ENCODE data around the gene GRIN2A. TPM values are rescaled to one million over a fixed set of nuclear protein-coding genes. Genes with fewer than 3 reads are reported as not detected.

The GRIN2A gene
- total and polyA plus RNA-seq, 2 of the 8 experiments (the other 6 are each of a cell fraction or from before 2014, with no cell fraction given) = 0.18 to 1.8 TPM

DNA sequence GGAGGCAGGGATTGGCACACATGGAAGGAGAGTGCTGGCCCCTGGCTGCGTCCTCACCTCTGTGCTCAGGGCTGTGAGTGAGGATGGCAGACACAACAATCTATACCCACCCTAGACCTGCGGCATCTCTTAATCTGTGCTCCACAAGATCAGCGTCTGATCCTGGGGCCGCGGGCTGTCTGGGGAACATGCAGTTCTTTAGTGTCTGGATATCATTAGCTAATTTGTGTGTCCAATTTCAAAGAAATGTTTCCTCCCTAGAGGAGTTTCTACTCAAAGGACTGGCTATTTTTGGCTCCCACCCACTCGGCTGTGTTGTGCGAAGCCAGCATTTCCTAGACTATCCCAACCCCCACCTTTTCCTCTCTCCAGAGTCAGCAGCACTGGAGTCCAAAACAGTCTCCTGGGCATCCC lies 93.8 kb downstream of the GRIN2A start:
- no peak overlapping the region for H4K91ac ChIP-seq (replicated peaks; ENCODE audit: insufficient read length, low read length)
- no peak overlapping the region for H3K56ac ChIP-seq (replicated peaks; ENCODE audit: insufficient read length, low read depth, low read length)
- H3K9ac ChIP-seq (replicated peaks in 1 of 4; ENCODE audit: extremely low read depth in 1 of 4, low read depth in 3 of 4, low read length in 3 of 4) = no peak overlapping the region
- H3K4me3 ChIP-seq (ENCODE audit: extremely low read depth in 1 of 4, insufficient read depth in 2 of 4, low read depth in 3 of 4, low read length in 4 of 4) = no peak overlapping the region
- no peaks in the 10 kb centered on the region for H3K9me3 ChIP-seq (ENCODE audit: insufficient read depth in 2 of 2, low read depth in 1 of 2, low read length in 1 of 2)
- H4K5ac ChIP-seq (ENCODE audit: insufficient read length, low read depth, low read length) = no peak overlapping the region
- H2AFZ ChIP-seq (ENCODE audit: low read length) = no peak overlapping the region
- no peaks in the 10 kb centered on the region for H3K4me1 ChIP-seq (replicated peaks in 1 of 4; ENCODE audit: control insufficient read depth in 3 of 4, insufficient read depth in 4 of 4, low read length in 3 of 4)
- no peak overlapping the region for H2BK15ac ChIP-seq (ENCODE audit: low read length)
- H2BK12ac ChIP-seq (ENCODE audit: low read depth, low read length) = no peak overlapping the region
- ChIA-PET POLR2A (ENCODE audit: partially characterized antibody) (no interaction called here), CTCF (ENCODE audit: partially characterized antibody) (interaction anchor here (1.0 to 2.0 kb wide), 4 partner anchors 10 to 440 kb away, joined by 3 to 5 read pairs (median 4); no protein-coding TSS in a partner anchor)
- FAIRE-seq (no peak), DNase-seq (ENCODE audit: low read depth in 1 of 2, low spot score in 2 of 2) (no peak)
- H3K27me3 ChIP-seq (replicated peaks in 1 of 4; ENCODE audit: control insufficient read depth in 3 of 4, extremely low read depth in 1 of 4, insufficient read depth in 3 of 4, low read length in 3 of 4) = no peaks in the 10 kb centered on the region
- H3K18ac ChIP-seq (ENCODE audit: extremely low read depth, low read length) = no peak overlapping the region
- H2BK20ac ChIP-seq (ENCODE audit: low read length) = no peak overlapping the region
- no peaks in the 10 kb centered on the region for H3K36me3 ChIP-seq (ENCODE audit: control insufficient read depth in 2 of 4, insufficient read depth in 4 of 4, low read length in 3 of 4)
- H4K8ac ChIP-seq (ENCODE audit: extremely low read depth, insufficient read depth, low read length) = no peak overlapping the region
- H3K79me1 ChIP-seq (ENCODE audit: low read depth, low read length) = no peaks in the 10 kb centered on the region
- no peak overlapping the region for H3K4ac ChIP-seq (replicated peaks; ENCODE audit: insufficient read length, low read depth, low read length)
- H2BK120ac ChIP-seq (replicated peaks; ENCODE audit: low read depth, low read length) = no peak overlapping the region
- H3K14ac ChIP-seq (ENCODE audit: insufficient read length) = peak overlapping the region; percentile 48
- no peak for TF ChIP-seq ASH2L (IDR thresholded peaks at IDR 0.05; ENCODE audit: low read length)
- TF ChIP-seq ATF3 (IDR thresholded peaks at IDR 0.05; ENCODE audit: insufficient read depth, low read depth, low read length) = no peak
- no peak for TF ChIP-seq CREB1 (IDR thresholded peaks at IDR 0.05)
- H4K20me1 ChIP-seq (replicated peaks in 1 of 2; ENCODE audit: control insufficient read depth in 1 of 2, insufficient read depth in 2 of 2, low read length in 2 of 2) = no peaks in the 10 kb centered on the region
- H3K23me2 ChIP-seq (ENCODE audit: low read depth, low read length) = no peaks in the 10 kb centered on the region
- H2BK5ac ChIP-seq (ENCODE audit: low read depth, low read length) = no peak overlapping the region
- peak overlapping the region; percentile 19; the same call in 1 of the 2 replicates for H2AK5ac ChIP-seq (ENCODE audit: low read depth, low read length)
- no peak overlapping the region for H3K27ac ChIP-seq (ENCODE audit: low read depth, low read length)
- no peaks in the 10 kb centered on the region for H3K79me2 ChIP-seq (ENCODE audit: control insufficient read depth in 1 of 2, insufficient read depth in 2 of 2, low read length in 2 of 2)
- 93% methylated on average over 7 of the region's 7 CpGs; no CpG with 5 or more reads in 1 of the 2 experiments for WGBS, 2 experiments (ENCODE audit: extremely low coverage in 1 of 2, insufficient coverage in 1 of 2, insufficient read length in 1 of 2, insufficient replicate concordance in 2 of 2, low coverage in 1 of 2, low lambda C conversion rate in 2 of 2, missing lambda C conversion rate in 1 of 2)
- no peak overlapping the region for H3K4me2 ChIP-seq (ENCODE audit: insufficient read depth in 1 of 2, low read depth in 2 of 2, low read length in 2 of 2)
- no peak overlapping the region for H3K23ac ChIP-seq (ENCODE audit: insufficient read length)
